ENCODE measurements around the gene HSPA12A. TPM values are rescaled to one million over a fixed set of nuclear protein-coding genes. Genes with fewer than 3 reads are reported as not detected.

HSPA12A gene
- total and polyA plus RNA-seq, 2 experiments from 2014 or later: 8.3 to 9.6 TPM

DNA sequence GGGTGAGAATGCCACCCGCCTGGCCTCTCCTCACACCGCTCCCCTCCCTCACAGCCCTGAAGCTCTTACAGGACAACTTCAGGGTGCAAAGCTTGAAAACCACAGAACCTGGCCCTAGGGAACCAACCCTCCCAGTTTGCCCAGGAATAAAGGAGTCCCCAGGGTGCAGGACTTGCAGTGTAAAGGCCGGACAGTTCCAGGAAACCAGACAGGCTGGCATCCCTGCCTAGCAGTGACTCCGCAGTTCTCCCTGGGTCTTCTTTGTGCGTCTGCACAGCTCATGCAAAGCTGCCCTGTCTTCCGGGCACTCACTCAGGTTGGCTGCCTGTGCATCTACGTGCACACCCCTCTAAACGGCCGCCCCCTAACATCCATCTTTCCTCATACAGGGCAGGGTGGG is 36.1 kb downstream of the HSPA12A start:
- no peaks in the 10 kb centered on the region for H3K9me3 ChIP-seq (ENCODE audit: low read depth)
- H3K36me3 ChIP-seq: no peaks in the 10 kb centered on the region
- H3K27me3 ChIP-seq: no peaks in the 10 kb centered on the region
- no peak for DNase-seq (ENCODE audit: low read depth in 1 of 2, low spot score in 1 of 2)
- no peaks in the 10 kb centered on the region for H3K4me1 ChIP-seq (ENCODE audit: low read depth)
- H3K4me3 ChIP-seq: no peak overlapping the region
- TF ChIP-seq, protein P1, sequence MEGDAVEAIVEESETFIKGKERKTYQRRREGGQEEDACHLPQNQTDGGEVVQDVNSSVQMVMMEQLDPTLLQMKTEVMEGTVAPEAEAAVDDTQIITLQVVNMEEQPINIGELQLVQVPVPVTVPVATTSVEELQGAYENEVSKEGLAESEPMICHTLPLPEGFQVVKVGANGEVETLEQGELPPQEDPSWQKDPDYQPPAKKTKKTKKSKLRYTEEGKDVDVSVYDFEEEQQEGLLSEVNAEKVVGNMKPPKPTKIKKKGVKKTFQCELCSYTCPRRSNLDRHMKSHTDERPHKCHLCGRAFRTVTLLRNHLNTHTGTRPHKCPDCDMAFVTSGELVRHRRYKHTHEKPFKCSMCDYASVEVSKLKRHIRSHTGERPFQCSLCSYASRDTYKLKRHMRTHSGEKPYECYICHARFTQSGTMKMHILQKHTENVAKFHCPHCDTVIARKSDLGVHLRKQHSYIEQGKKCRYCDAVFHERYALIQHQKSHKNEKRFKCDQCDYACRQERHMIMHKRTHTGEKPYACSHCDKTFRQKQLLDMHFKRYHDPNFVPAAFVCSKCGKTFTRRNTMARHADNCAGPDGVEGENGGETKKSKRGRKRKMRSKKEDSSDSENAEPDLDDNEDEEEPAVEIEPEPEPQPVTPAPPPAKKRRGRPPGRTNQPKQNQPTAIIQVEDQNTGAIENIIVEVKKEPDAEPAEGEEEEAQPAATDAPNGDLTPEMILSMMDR (IDR thresholded peaks at IDR 0.05; ENCODE audit: low read depth, low read length): no peak
- no peak overlapping the region for H3K27ac ChIP-seq

- H3K27ac ChIP-seq: no peak overlapping the region
- TF ChIP-seq, protein P1 (IDR thresholded peaks at IDR 0.05; ENCODE audit: low read depth, low read length): no peak
- H3K9me3 ChIP-seq (ENCODE audit: low read depth): no peaks in the 10 kb centered on the region
- H3K4me3 ChIP-seq: no peak overlapping the region
- DNase-seq (ENCODE audit: low read depth in 1 of 2, low spot score in 1 of 2): no peak
- H3K36me3 ChIP-seq: no peaks in the 10 kb centered on the region
- H3K27me3 ChIP-seq: no peaks in the 10 kb centered on the region
- no peaks in the 10 kb centered on the region for H3K4me1 ChIP-seq (ENCODE audit: low read depth)
Observed at GRCh38 chr10:116705498-116705897, 36.9 kb downstream of the HSPA12A start.

- Histone ChIP-seq H3K9me3 (ENCODE audit: low read depth) (no peaks in the 10 kb centered on the region), H3K27ac (no peak overlapping the region), H3K4me1 (ENCODE audit: low read depth) (peaks cover 1% of the 10 kb centered on the region), H3K27me3 (no peaks in the 10 kb centered on the region), H3K4me3 (no peak overlapping the region), H3K36me3 (no peaks in the 10 kb centered on the region)
- DNase-seq (ENCODE audit: low read depth in 1 of 2, low spot score in 1 of 2): no peak
- TF ChIP-seq, protein P1 (IDR thresholded peaks at IDR 0.05; ENCODE audit: low read depth, low read length): no peak
Observed at GRCh38 chr10:116704926-116705325, 37.4 kb downstream of the HSPA12A start.

- H3K27me3 ChIP-seq: no peaks in the 10 kb centered on the region
- TF ChIP-seq, protein P1 (IDR thresholded peaks at IDR 0.05; ENCODE audit: low read depth, low read length): no peak
Observed at GRCh38 chr10:116702165-116702564, 40.2 kb downstream of the HSPA12A start.

GRCh38 chr10:116699471-116700150 is 42.8 kb downstream of the HSPA12A start:
- Histone ChIP-seq H3K4me3 (no peak overlapping the region), H3K27me3 (no peaks in the 10 kb centered on the region), H3K36me3 (no peaks in the 10 kb centered on the region), H3K9me3 (ENCODE audit: low read depth) (no peaks in the 10 kb centered on the region), H3K4me1 (ENCODE audit: low read depth) (peaks cover 18% of the 10 kb centered on the region), H3K27ac (no peak overlapping the region)
- no peak for DNase-seq (ENCODE audit: low read depth in 1 of 2, low spot score in 1 of 2)
- TF ChIP-seq, protein P1 (IDR thresholded peaks at IDR 0.05; ENCODE audit: low read depth, low read length): no peak

More at GRCh38 chr10:116702165-116702564, 40.2 kb downstream of the HSPA12A start:
- Histone ChIP-seq H3K4me3 (no peak overlapping the region), H3K4me1 (ENCODE audit: low read depth) (peaks cover 13% of the 10 kb centered on the region), H3K9me3 (ENCODE audit: low read depth) (no peaks in the 10 kb centered on the region), H3K36me3 (no peaks in the 10 kb centered on the region), H3K27ac (no peak overlapping the region)
- DNase-seq (ENCODE audit: low read depth in 1 of 2, low spot score in 1 of 2): no peak
